H1 (cell line): ENCODE data around the gene SYTL5. TPM values are rescaled to one million over a fixed set of nuclear protein-coding genes. Genes with fewer than 3 reads are reported as not detected.

ENCODE experiments used
- CTCF ChIA-PET: fragments of 300-600 bp; sonication (Branson Sonifier 250); formaldehyde crosslinking; loops from one replicate; lab custom pipeline; 2021; ENCODE audit not compliant: partially characterized antibody; lab: Charles Lee
- POLR2A ChIA-PET: fragments of 300-600 bp; sonication (Branson Sonifier 250); formaldehyde crosslinking; loops from one replicate; lab custom pipeline; 2021; ENCODE audit warnings: inconsistent platforms; ENCODE audit not compliant: partially characterized antibody; lab: Charles Lee
- DNase-seq, 2 experiments: peaks; one replicate each; pipeline versions ENCODE4 v3.0.0 to v3.0.0-alpha.2; 2010 to 2022; ENCODE audit warnings: low spot score in 2 of 2, low read depth in 1 of 2, mixed read lengths in 1 of 2
- FAIRE-seq: peaks from 2 replicates; lab custom pipeline; 2011; peaks lifted over from hg19 to GRCh38; lab: Jason Lieb, UNC
- H2AFZ ChIP-seq: 2 replicates; pipeline ENCODE4 v1.8.1; 2012; ENCODE audit warnings: low read length, inconsistent platforms
- H2AK5ac ChIP-seq: 2 replicates; pipeline ENCODE4 v1.6.1; 2013; ENCODE audit warnings: low read depth, low read length
- H2BK120ac ChIP-seq: replicated peaks from 2 replicates; pipeline ENCODE3; 2013; ENCODE audit warnings: low read depth, low read length, inconsistent platforms
- H2BK12ac ChIP-seq: 2 replicates; pipeline ENCODE4 v1.6.1; 2013; ENCODE audit warnings: low read depth, low read length
- H2BK15ac ChIP-seq: 2 replicates; pipeline ENCODE4 v1.6.1; 2013; ENCODE audit warnings: low read length
- H2BK20ac ChIP-seq: 2 replicates; pipeline ENCODE4 v1.6.1; 2013; ENCODE audit warnings: low read length
- H2BK5ac ChIP-seq: 2 replicates; pipeline ENCODE4 v1.6.1; 2013; ENCODE audit warnings: low read depth, low read length
- H3K14ac ChIP-seq: 2 replicates; pipeline ENCODE4 v1.6.1; 2013; ENCODE audit warnings: inconsistent platforms; ENCODE audit not compliant: insufficient read length
- H3K18ac ChIP-seq: 2 replicates; pipeline ENCODE4 v1.6.1; 2013; ENCODE audit warnings: low read length; ENCODE audit errors: extremely low read depth
- H3K23ac ChIP-seq: 2 replicates; pipeline ENCODE4 v1.6.1; 2013; ENCODE audit warnings: inconsistent platforms; ENCODE audit not compliant: insufficient read length
- H3K23me2 ChIP-seq: 2 replicates; pipeline ENCODE4 v1.6.1; 2013; ENCODE audit warnings: low read depth, low read length
- H3K27ac ChIP-seq: 2 replicates; pipeline ENCODE4 v1.6.1; 2011; ENCODE audit warnings: low read depth, low read length, inconsistent platforms
- H3K27me3 ChIP-seq, 4 experiments: replicated peaks in 1 of 4; 1 replicate in 1 of 4; 2 replicates in 3 of 4; pipeline versions ENCODE4 v1.6.1 to v1.8.1; 2011 to 2013; ENCODE audit warnings: low read length in 3 of 4, mild to moderate bottlenecking in 3 of 4, inconsistent platforms in 2 of 4, mixed read lengths in 2 of 4, moderate library complexity in 1 of 4; ENCODE audit not compliant: control insufficient read depth in 3 of 4, insufficient read depth in 3 of 4; ENCODE audit errors: extremely low read depth in 1 of 4
- H3K36me3 ChIP-seq, 4 experiments: 2 replicates each; pipeline versions ENCODE4 v1.6.1 to v1.8.1; 2011 to 2013; ENCODE audit warnings: mild to moderate bottlenecking in 4 of 4, low read length in 3 of 4, moderate library complexity in 2 of 4, control low read depth in 1 of 4, inconsistent platforms in 1 of 4; ENCODE audit not compliant: insufficient read depth in 4 of 4, control insufficient read depth in 2 of 4
- H3K4ac ChIP-seq: replicated peaks from 2 replicates; pipeline ENCODE3; 2013; ENCODE audit warnings: low read length, low read depth, mixed read lengths, inconsistent platforms; ENCODE audit not compliant: insufficient read length
- H3K4me1 ChIP-seq, 4 experiments: replicated peaks in 1 of 4; 1 replicate in 1 of 4; 2 replicates in 3 of 4; pipeline versions ENCODE4 v1.6.1 to v1.8.1; 2011 to 2013; ENCODE audit warnings: low read length in 3 of 4, inconsistent platforms in 2 of 4, mixed read lengths in 1 of 4; ENCODE audit not compliant: insufficient read depth in 4 of 4, control insufficient read depth in 3 of 4
- H3K4me2 ChIP-seq, 2 experiments: 2 replicates each; pipeline versions ENCODE4 v1.6.1 to v1.8.1; 2011 to 2013; ENCODE audit warnings: low read depth in 2 of 2, low read length in 2 of 2, control low read depth in 1 of 2, inconsistent platforms in 1 of 2, mild to moderate bottlenecking in 1 of 2; ENCODE audit not compliant: insufficient read depth in 1 of 2
- H3K4me3 ChIP-seq, 4 experiments: fragments of 200-600, 300-600 bp in 1 of 4; sonication (generic), shearing (Covaris generic), sonication (Bioruptor Twin) in 1 of 4; 2 replicates each; pipeline versions ENCODE4 v1.5.1 to v1.8.1; 2011 to 2016; ENCODE audit warnings: low read length in 4 of 4, low read depth in 3 of 4, control low read depth in 2 of 4, inconsistent platforms in 2 of 4, mild to moderate bottlenecking in 2 of 4, mixed read lengths in 1 of 4, moderate library complexity in 1 of 4; ENCODE audit not compliant: insufficient read depth in 2 of 4; ENCODE audit errors: extremely low read depth in 1 of 4
- H3K56ac ChIP-seq: replicated peaks from 2 replicates; pipeline ENCODE3; 2013; ENCODE audit warnings: low read depth, mild to moderate bottlenecking, mixed read lengths, low read length, inconsistent platforms; ENCODE audit not compliant: insufficient read length
- H3K79me1 ChIP-seq: 2 replicates; pipeline ENCODE4 v1.6.1; 2013; ENCODE audit warnings: low read depth, low read length, control low read depth
- H3K79me2 ChIP-seq, 2 experiments: 2 replicates each; pipeline versions ENCODE4 v1.6.1 to v1.8.1; 2012 to 2013; ENCODE audit warnings: low read length in 2 of 2, mild to moderate bottlenecking in 2 of 2, inconsistent platforms in 1 of 2; ENCODE audit not compliant: insufficient read depth in 2 of 2, control insufficient read depth in 1 of 2
- H3K9ac ChIP-seq, 4 experiments: replicated peaks in 1 of 4; 1 replicate in 1 of 4; 2 replicates in 3 of 4; pipeline versions ENCODE4 v1.6.1 to v1.8.1; 2011 to 2013; ENCODE audit warnings: low read depth in 3 of 4, low read length in 3 of 4, control low read depth in 2 of 4, mild to moderate bottlenecking in 2 of 4, moderate library complexity in 2 of 4, inconsistent platforms in 1 of 4; ENCODE audit errors: extremely low read depth in 1 of 4
- H3K9me3 ChIP-seq, 2 experiments: 2 replicates each; pipeline versions ENCODE4 v1.6.1 to v1.8.1; 2012 to 2013; ENCODE audit warnings: mild to moderate bottlenecking in 2 of 2, moderate library complexity in 2 of 2, control low read depth in 1 of 2, inconsistent platforms in 1 of 2, low read depth in 1 of 2, low read length in 1 of 2, mixed read lengths in 1 of 2; ENCODE audit not compliant: insufficient read depth in 2 of 2
- H4K20me1 ChIP-seq, 2 experiments: replicated peaks in 1 of 2; 2 replicates each; pipeline versions ENCODE3 to v1.8.1; 2011 to 2013; ENCODE audit warnings: inconsistent platforms in 2 of 2, low read length in 2 of 2, mild to moderate bottlenecking in 1 of 2; ENCODE audit not compliant: insufficient read depth in 2 of 2, control insufficient read depth in 1 of 2
- H4K5ac ChIP-seq: 2 replicates; pipeline ENCODE4 v1.6.1; 2013; ENCODE audit warnings: low read length, low read depth, mixed read lengths, inconsistent platforms; ENCODE audit not compliant: insufficient read length
- H4K8ac ChIP-seq: 2 replicates; pipeline ENCODE4 v1.8.0; 2013; ENCODE audit warnings: mild to moderate bottlenecking, moderate library complexity, low read length, inconsistent platforms; ENCODE audit not compliant: insufficient read depth; ENCODE audit errors: extremely low read depth
- H4K91ac ChIP-seq: replicated peaks from 2 replicates; pipeline ENCODE3; 2013; ENCODE audit warnings: low read length, mixed read lengths, inconsistent platforms; ENCODE audit not compliant: insufficient read length
- JUND ChIP-seq: IDR thresholded peaks from 2 replicates; pipeline ENCODE4 v1.6.1; 2011; ENCODE audit warnings: mild to moderate bottlenecking, improper control_type of control experiment, low read length
- TCF12 ChIP-seq: IDR thresholded peaks from 2 replicates; pipeline ENCODE4 v1.6.1; 2011; ENCODE audit warnings: low read depth, mild to moderate bottlenecking, low read length
- WGBS, 2 experiments: shearing (Covaris generic) in 1 of 2; methylation state at CpG; one replicate each; pipeline versions ENCODE4 v1.1.6 to v1.1.7; 2013 to 2015; ENCODE audit warnings: low lambda C conversion rate in 2 of 2, mixed read lengths in 2 of 2, inconsistent platforms in 1 of 2, low coverage in 1 of 2, missing lambda C conversion rate in 1 of 2; ENCODE audit not compliant: insufficient replicate concordance in 2 of 2, insufficient coverage in 1 of 2, insufficient read length in 1 of 2; ENCODE audit errors: extremely low coverage in 1 of 2, missing lambda C conversion rate in 1 of 2; 5-methylcytosine and 5-hydroxymethylcytosine counted together
- polyA plus RNA-seq, 7 experiments: library from polyadenylated mRNA; depleted of rRNA in 3 of 7; stranded (reverse) in 5 of 7; unstranded in 2 of 7; fragments of >200 nt in 5 of 7; fragments of 200-250 nt in 2 of 7; gene quantifications; 1 replicate in 5 of 7; 2 replicates in 1 of 7; 4 replicates in 1 of 7; pipeline versions ENCODE4 v1.2.1 to v1.2.3, GENCODE V29; 2011 to 2013; ENCODE audit warnings: missing spikeins in 2 of 7, mixed read lengths in 2 of 7
- total RNA-seq: library from RNA; stranded (reverse); fragmentation: NEBNext Ultra II Directional; extraction: Animal tissue kit (Norgen Biotek cat#: 25700); gene quantifications from 2 replicates; pipeline ENCODE4 v1.2.1, GENCODE V29; 2021

Gene SYTL5
- total and polyA plus RNA-seq, 2 of the 8 experiments (the other 6 are each of a cell fraction or from before 2014, with no cell fraction given): 0.15 to 0.52 TPM

- H3K27me3 ChIP-seq: no peaks in the 10 kb centered on the region
- no peak overlapping the region for H3K56ac ChIP-seq
- H2AK5ac ChIP-seq: no peak overlapping the region
- H3K18ac ChIP-seq: no peak overlapping the region
- no peaks in the 10 kb centered on the region for H3K9me3 ChIP-seq
- CTCF ChIA-PET: no interaction called here
- no peak overlapping the region for H4K5ac ChIP-seq
- no peak overlapping the region for H3K14ac ChIP-seq
- no peak overlapping the region for H2BK120ac ChIP-seq
- no peaks in the 10 kb centered on the region for H3K79me2 ChIP-seq
- no peak overlapping the region for H3K9ac ChIP-seq
- no peak overlapping the region for H3K4ac ChIP-seq
- no peak overlapping the region for H3K4me2 ChIP-seq
- H3K23ac ChIP-seq: no peak overlapping the region
- FAIRE-seq (no peak), DNase-seq (no peak)
- no peak overlapping the region for H2BK5ac ChIP-seq
- H3K36me3 ChIP-seq: no peaks in the 10 kb centered on the region
- no peak overlapping the region for H4K91ac ChIP-seq
- no peaks in the 10 kb centered on the region for H3K79me1 ChIP-seq
- POLR2A ChIA-PET: no interaction called here
- TF ChIP-seq TCF12 (no peak), JUND (no peak)
- TF ChIP-seq, all 59 proteins: peak for 0
- WGBS, 2 experiments: 95% methylated on average over 3 of the region's 4 CpGs; no CpG with 5 or more reads in 1 of the 2 experiments
- Histone ChIP-seq H4K8ac (no peak overlapping the region), H4K20me1 (no peaks in the 10 kb centered on the region), H3K4me3 (no peak overlapping the region), H3K4me1 (no peaks in the 10 kb centered on the region), H3K23me2 (no peaks in the 10 kb centered on the region), H2BK20ac (no peak overlapping the region), H2AFZ (no peak overlapping the region), H3K27ac (no peak overlapping the region), H2BK12ac (no peak overlapping the region), H2BK15ac (no peak overlapping the region)
These were observed 89.7 kb downstream of the SYTL5 start for GRCh38 chrX:38095971-38096529.
